Keratinocyte (primary cell): Measurements from ENCODE around the gene MRPS11.

Source experiments
- EZH2 ChIP-seq: IDR thresholded peaks from one replicate; pipeline ENCODE4 v1.6.1; 2012; ENCODE audit warnings: inconsistent platforms, mild to moderate bottlenecking, low read length, moderate library complexity
- TF ChIP-seq, protein P1 (sequence below), 3 experiments: IDR thresholded peaks in 1 of 3; conservative IDR thresholded peaks in 1 of 3; optimal IDR thresholded peaks in 1 of 3; 2 replicates in 2 of 3; 3 replicates in 1 of 3; pipeline versions ENCODE3 to v1.5.1; 2011; ENCODE audit warnings: low read length in 3 of 3, mild to moderate bottlenecking in 3 of 3, moderate library complexity in 2 of 3, control low read depth in 1 of 3, inconsistent platforms in 1 of 3; ENCODE audit not compliant: insufficient read depth in 2 of 3; ENCODE audit errors: extremely low read depth in 1 of 3

GRCh38 chr15:88509964-88510363 lies 42.5 kb downstream of the MRPS11 start:
- TF ChIP-seq, protein P1, sequence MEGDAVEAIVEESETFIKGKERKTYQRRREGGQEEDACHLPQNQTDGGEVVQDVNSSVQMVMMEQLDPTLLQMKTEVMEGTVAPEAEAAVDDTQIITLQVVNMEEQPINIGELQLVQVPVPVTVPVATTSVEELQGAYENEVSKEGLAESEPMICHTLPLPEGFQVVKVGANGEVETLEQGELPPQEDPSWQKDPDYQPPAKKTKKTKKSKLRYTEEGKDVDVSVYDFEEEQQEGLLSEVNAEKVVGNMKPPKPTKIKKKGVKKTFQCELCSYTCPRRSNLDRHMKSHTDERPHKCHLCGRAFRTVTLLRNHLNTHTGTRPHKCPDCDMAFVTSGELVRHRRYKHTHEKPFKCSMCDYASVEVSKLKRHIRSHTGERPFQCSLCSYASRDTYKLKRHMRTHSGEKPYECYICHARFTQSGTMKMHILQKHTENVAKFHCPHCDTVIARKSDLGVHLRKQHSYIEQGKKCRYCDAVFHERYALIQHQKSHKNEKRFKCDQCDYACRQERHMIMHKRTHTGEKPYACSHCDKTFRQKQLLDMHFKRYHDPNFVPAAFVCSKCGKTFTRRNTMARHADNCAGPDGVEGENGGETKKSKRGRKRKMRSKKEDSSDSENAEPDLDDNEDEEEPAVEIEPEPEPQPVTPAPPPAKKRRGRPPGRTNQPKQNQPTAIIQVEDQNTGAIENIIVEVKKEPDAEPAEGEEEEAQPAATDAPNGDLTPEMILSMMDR (optimal IDR thresholded peaks at IDR 0.05 in 1 of 3, IDR thresholded peaks at IDR 0.05 in 1 of 3, conservative IDR thresholded peaks at IDR 0.05 in 1 of 3; ENCODE audit: extremely low read depth in 1 of 3, insufficient read depth in 2 of 3, low read length in 3 of 3): no peak
- TF ChIP-seq EZH2: no peak
